IPS-NIHi11 (cell line): ENCODE results near the gene BORCS8.
"Not testable (repeated sequence)": the region's sequence is repeated elsewhere in the genome, so short reads cannot be mapped to it uniquely, and the experiment has no call there.

Experiments used
- DNase-seq: peaks from one replicate; pipeline ENCODE4 v3.0.0; 2012; ENCODE audit warnings: mixed read lengths, low spot score

BORCS8 gene

GRCh38 chr19:19192078-19192882, at the start of gene BORCS8, which contains the start of gene RFXANK:
BORCS8 (minus strand) TSS chr19:19192152; CDS start chr19:19192117, 35 bp downstream.
RFXANK (plus strand) TSS chr19:19192258; CDS start chr19:19193947, 1,689 bp downstream.
- peak; percentile 94 for DNase-seq

- DNase-seq = no peak
These were observed 48.5 kb upstream of the BORCS8 start for GRCh38 chr19:19240476-19240875.

- DNase-seq = no peak
These were observed 47.7 kb upstream of the BORCS8 start for GRCh38 chr19:19239675-19240074.

- DNase-seq = peak; percentile 2
These were observed 46.4 kb upstream of the BORCS8 start for GRCh38 chr19:19238126-19238894.

GRCh38 chr19:19236173-19236572, 44.2 kb upstream of the BORCS8 start:
- DNase-seq = no peak

GRCh38 chr19:19234220-19234816, 42.4 kb upstream of the BORCS8 start:
- DNase-seq = no peak

- no peak for DNase-seq
These were observed 40.3 kb upstream of the BORCS8 start for GRCh38 chr19:19232261-19232721.

- DNase-seq = no peak
These were observed 39.0 kb upstream of the BORCS8 start for GRCh38 chr19:19230999-19231398.

GRCh38 chr19:19229701-19230100, 37.7 kb upstream of the BORCS8 start:
- no peak for DNase-seq

- DNase-seq = no peak
These were observed 35.3 kb upstream of the BORCS8 start for GRCh38 chr19:19227217-19227616.

- no peak for DNase-seq
These were observed 34.7 kb upstream of the BORCS8 start for GRCh38 chr19:19226663-19227062.

- no peak for DNase-seq
These were observed 34.3 kb upstream of the BORCS8 start for GRCh38 chr19:19226204-19226603.

GRCh38 chr19:19224852-19225494, 33.0 kb upstream of the BORCS8 start:
- DNase-seq = peak; percentile 95

- no peak for DNase-seq
These were observed 32.3 kb upstream of the BORCS8 start for GRCh38 chr19:19224150-19224851.

GRCh38 chr19:19223636-19224035, 31.7 kb upstream of the BORCS8 start:
- DNase-seq = no peak

- no peak for DNase-seq
These were observed 31.1 kb upstream of the BORCS8 start for GRCh38 chr19:19223060-19223459.

GRCh38 chr19:19221000-19221399, 29.0 kb upstream of the BORCS8 start:
- not testable (repeated sequence) for DNase-seq

- no peak for DNase-seq
These were observed 27.0 kb upstream of the BORCS8 start for GRCh38 chr19:19218911-19219310.

- peak; percentile 50 for DNase-seq
These were observed 25.1 kb upstream of the BORCS8 start for GRCh38 chr19:19217099-19217498.

GRCh38 chr19:19215792-19216191, 23.8 kb upstream of the BORCS8 start:
- no peak for DNase-seq

- peak; percentile 89 for DNase-seq
These were observed 22.9 kb upstream of the BORCS8 start for GRCh38 chr19:19214892-19215291.

GRCh38 chr19:19214159-19214490, 22.2 kb upstream of the BORCS8 start:
- DNase-seq = no peak
